ENCODE measurements around the gene FBXO17.

The FBXO17 gene

DNA sequence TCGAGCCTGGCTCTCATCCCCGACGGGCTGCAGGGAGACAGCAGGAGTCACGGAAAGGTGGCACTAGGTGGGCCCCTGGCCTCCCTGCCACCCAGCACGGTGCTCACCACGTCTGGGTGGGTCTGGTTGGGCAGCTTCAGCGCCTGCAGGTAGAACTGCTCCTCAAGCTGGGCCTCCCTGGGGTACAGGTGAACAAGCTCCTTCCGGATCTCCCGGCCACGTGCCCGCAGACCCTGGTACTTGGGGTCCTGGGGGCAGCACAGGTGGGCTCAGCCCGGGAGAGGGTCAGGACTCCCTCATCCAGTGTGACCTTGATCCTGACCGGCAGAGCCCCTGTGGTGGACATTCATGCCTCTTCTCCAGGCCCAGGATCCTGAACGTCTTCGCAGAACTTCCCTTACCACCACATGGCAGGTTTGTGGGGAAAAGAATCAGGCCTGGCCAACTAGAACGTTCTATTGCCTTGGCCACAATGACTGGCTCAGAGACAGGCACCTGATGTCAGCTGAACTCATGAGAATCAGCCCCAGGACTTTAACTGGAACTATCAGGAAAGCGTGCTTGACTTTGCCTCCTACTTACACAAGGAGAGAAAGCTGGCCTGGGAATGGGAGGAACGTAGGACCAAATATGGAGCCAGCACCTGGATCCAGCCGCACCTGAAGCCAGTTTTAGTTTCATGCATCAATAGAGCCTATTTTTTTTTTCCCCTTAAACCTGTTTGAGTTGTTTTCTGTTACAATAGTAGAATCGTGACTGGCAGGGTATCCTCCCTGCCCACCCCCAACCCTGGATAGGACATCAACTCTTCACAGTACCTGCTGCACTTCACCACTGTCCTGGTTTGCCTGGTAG, 53.9 kb downstream of the FBXO17 start:
- peaks cover 8% of the 10 kb centered on the region for H3K36me3 Mint-ChIP-seq (ENCODE audit: low read depth)
- no peak overlapping the region for H3K27ac Mint-ChIP-seq

GRCh38 chr19:38920602-38921419, 54.7 kb downstream of the FBXO17 start:
- H3K9me3 Mint-ChIP-seq: no peaks in the 10 kb centered on the region
- H3K27me3 Mint-ChIP-seq (ENCODE audit: low read depth): no peaks in the 10 kb centered on the region
- H3K36me3 Mint-ChIP-seq (ENCODE audit: low read depth): peaks cover 8% of the 10 kb centered on the region
- H3K4me1 Mint-ChIP-seq (ENCODE audit: low read depth): no peaks in the 10 kb centered on the region
- H3K4me3 Mint-ChIP-seq: no peak overlapping the region
- H3K27ac Mint-ChIP-seq: no peak overlapping the region
- no peak for DNase-seq (ENCODE audit: low spot score)

More for the DNA sequence above, 53.9 kb downstream of the FBXO17 start:
- Mint-ChIP-seq H3K4me1 (ENCODE audit: low read depth) (peaks cover 1% of the 10 kb centered on the region), H3K27me3 (ENCODE audit: low read depth) (no peaks in the 10 kb centered on the region), H3K9me3 (no peaks in the 10 kb centered on the region), H3K4me3 (no peak overlapping the region)
- no peak for DNase-seq (ENCODE audit: low spot score)

DNA sequence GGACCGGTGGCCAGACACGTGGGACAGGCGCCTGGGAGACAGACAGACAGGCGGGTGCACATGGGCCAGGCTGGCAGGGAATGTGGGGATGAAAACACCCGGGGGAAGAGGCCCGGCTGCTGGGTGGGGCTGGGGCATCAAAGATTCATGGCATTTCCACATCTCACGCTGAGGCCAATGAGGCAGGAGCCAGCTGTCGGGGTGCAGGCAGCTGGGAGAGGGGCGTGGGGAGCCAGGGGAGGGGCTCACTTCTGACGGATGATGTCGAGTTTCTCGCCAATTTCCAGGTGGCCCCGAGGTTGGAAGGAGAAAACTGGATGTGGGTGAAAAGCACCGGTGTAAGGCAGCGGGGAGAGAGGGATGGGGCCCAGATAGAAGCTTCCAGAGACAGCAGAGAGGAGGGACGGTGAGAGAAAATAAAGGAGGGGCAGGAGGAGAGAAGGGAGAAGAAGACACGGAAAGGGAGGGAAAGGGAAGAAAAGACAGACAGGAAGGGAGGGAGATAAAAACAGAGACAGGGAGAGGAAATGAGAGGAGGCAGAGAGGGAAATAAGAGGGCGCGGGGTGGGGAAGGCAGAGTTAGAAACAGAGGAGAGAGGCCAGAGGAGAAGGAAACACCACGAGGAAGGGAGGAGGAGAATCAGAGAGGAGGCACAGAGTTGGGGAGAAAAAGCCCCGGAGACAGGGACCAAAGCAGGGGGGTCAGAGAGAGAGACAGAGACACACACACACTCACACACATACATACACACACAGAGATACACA, 55.5 kb downstream of the FBXO17 start:
- Mint-ChIP-seq H3K27ac (no peak overlapping the region), H3K27me3 (ENCODE audit: low read depth) (no peaks in the 10 kb centered on the region)

DNA sequence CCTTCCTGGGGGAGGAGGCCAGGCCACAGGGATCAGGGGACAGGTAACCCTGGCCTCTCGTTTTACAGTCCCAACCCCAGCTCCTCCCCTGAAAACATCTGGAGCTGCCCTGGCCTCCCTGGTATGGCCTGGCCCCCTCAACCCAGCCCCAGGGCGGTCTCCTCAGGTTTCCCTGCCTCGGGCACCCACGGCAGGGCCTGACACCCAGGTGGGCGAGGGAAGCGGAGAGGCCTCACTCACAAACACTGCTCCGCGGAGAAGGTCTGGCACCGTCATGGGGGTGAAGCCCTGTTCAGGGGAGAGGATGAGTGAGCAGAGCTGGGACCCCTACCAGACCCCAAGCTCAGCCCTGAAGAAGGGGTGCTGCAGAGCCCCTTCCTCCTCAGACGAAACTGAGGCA, 57.0 kb downstream of the FBXO17 start:
- DNase-seq (ENCODE audit: low spot score): no peak
- Mint-ChIP-seq H3K27me3 (ENCODE audit: low read depth) (no peaks in the 10 kb centered on the region), H3K4me3 (no peak overlapping the region), H3K27ac (no peak overlapping the region), H3K4me1 (ENCODE audit: low read depth) (no peaks in the 10 kb centered on the region), H3K9me3 (no peaks in the 10 kb centered on the region), H3K36me3 (ENCODE audit: low read depth) (peaks cover 9% of the 10 kb centered on the region)

More for the DNA sequence above, 55.5 kb downstream of the FBXO17 start:
- Mint-ChIP-seq H3K9me3 (no peaks in the 10 kb centered on the region), H3K36me3 (ENCODE audit: low read depth) (peaks cover 8% of the 10 kb centered on the region), H3K4me1 (ENCODE audit: low read depth) (no peaks in the 10 kb centered on the region), H3K4me3 (no peak overlapping the region)
- DNase-seq (ENCODE audit: low spot score): no peak

GRCh38 chr19:38917921-38918491, 57.5 kb downstream of the FBXO17 start:
- Mint-ChIP-seq H3K27me3 (ENCODE audit: low read depth) (no peaks in the 10 kb centered on the region), H3K4me1 (ENCODE audit: low read depth) (no peaks in the 10 kb centered on the region), H3K9me3 (no peaks in the 10 kb centered on the region), H3K36me3 (ENCODE audit: low read depth) (peaks cover 9% of the 10 kb centered on the region), H3K4me3 (no peak overlapping the region), H3K27ac (no peak overlapping the region)
- no peak for DNase-seq (ENCODE audit: low spot score)

GRCh38 chr19:38917516-38917915, 58.0 kb downstream of the FBXO17 start:
- Mint-ChIP-seq H3K27me3 (ENCODE audit: low read depth) (no peaks in the 10 kb centered on the region), H3K4me3 (no peak overlapping the region), H3K4me1 (ENCODE audit: low read depth) (peaks cover 3% of the 10 kb centered on the region), H3K36me3 (ENCODE audit: low read depth) (peaks cover 9% of the 10 kb centered on the region), H3K27ac (no peak overlapping the region), H3K9me3 (no peaks in the 10 kb centered on the region)
- no peak for DNase-seq (ENCODE audit: low spot score)

DNA sequence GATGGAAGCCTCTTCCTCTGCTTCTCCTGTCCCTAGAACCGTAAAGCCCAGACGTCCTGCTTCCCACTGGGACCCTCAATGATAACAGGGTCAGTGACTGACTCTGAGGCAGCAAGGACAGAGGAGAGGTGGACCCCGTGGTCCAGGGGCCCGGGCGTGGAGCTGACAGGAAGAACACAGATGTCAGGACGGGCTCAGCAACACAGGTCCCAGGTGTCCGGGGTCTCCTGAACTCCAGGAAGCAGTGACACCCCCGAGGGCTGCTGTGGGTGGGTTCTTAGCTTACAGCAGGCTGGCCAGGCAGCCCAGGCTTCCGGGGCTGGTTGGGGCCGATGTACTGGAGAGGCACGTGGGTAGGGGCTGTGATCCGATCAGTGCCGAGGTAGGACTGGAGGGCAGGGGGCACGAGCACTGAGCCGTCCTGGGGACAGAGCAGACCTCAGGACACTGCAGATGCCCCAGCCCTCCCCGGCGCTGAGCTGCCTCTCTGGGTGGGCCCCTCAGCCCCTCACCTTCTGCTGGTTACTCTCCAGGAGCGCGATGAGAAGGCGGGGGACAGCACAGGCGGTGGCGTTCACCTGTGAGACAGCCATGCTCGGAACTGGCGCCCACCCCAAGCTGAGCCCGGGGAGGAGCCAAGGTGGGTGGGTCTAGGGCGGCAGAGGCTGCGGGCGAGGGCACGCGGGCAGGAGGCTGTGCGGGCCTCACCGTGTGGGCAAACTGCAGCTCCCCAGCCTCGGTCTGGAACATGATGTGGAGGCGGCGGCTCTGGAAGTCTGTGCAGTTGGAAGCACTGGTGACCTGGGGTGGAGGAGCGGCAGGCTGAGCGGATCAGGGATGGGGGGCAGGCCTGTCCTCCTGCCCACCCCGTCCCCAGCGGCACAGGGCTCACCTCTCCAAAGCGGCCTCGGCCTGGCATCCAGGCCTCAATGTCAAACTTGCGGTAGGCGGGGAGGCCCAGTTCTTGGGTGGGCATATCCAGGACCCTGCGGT, 59.9 kb downstream of the FBXO17 start:
- Mint-ChIP-seq H3K36me3 (ENCODE audit: low read depth) (peaks cover 6% of the 10 kb centered on the region), H3K27me3 (ENCODE audit: low read depth) (no peaks in the 10 kb centered on the region), H3K27ac (no peak overlapping the region), H3K4me1 (ENCODE audit: low read depth) (peaks cover 3% of the 10 kb centered on the region), H3K4me3 (no peak overlapping the region), H3K9me3 (no peaks in the 10 kb centered on the region)
- no peak for DNase-seq (ENCODE audit: low spot score)

DNA sequence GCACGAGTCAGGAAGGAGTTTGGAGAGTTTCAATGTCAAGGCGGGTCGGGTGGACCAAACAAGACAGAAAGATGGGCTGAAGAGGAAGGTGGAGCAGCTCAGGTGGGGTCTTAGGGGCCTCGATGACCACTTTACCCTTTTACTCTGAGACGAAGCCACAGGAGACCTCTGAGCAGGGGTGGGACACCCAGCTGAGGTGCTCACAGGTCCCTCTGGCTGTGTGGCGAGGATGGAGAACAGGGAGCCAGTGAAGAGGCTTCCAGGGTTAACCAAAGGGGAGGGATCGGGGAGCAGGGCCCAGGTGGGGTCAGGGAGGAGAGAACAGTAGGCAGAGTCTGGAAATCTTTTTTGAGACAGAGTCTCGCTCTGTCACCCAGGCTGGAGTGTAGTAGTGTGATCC, 61.6 kb downstream of the FBXO17 start:
- peaks cover 11% of the 10 kb centered on the region for H3K36me3 Mint-ChIP-seq (ENCODE audit: low read depth)
- H3K4me1 Mint-ChIP-seq (ENCODE audit: low read depth): peaks cover 3% of the 10 kb centered on the region
- no peaks in the 10 kb centered on the region for H3K27me3 Mint-ChIP-seq (ENCODE audit: low read depth)
- H3K4me3 Mint-ChIP-seq: no peak overlapping the region
- H3K27ac Mint-ChIP-seq: no peak overlapping the region
- no peaks in the 10 kb centered on the region for H3K9me3 Mint-ChIP-seq
- no peak for DNase-seq (ENCODE audit: low spot score)

GRCh38 chr19:38912600-38913514, 62.7 kb downstream of the FBXO17 start:
- H3K27me3 Mint-ChIP-seq (ENCODE audit: low read depth): no peaks in the 10 kb centered on the region
- no peak overlapping the region for H3K4me3 Mint-ChIP-seq
- DNase-seq (ENCODE audit: low spot score): no peak
- H3K27ac Mint-ChIP-seq: peak overlapping the region; percentile 41
- peaks cover 6% of the 10 kb centered on the region for H3K4me1 Mint-ChIP-seq (ENCODE audit: low read depth)
- no peaks in the 10 kb centered on the region for H3K9me3 Mint-ChIP-seq
- peaks cover 16% of the 10 kb centered on the region for H3K36me3 Mint-ChIP-seq (ENCODE audit: low read depth)

DNA sequence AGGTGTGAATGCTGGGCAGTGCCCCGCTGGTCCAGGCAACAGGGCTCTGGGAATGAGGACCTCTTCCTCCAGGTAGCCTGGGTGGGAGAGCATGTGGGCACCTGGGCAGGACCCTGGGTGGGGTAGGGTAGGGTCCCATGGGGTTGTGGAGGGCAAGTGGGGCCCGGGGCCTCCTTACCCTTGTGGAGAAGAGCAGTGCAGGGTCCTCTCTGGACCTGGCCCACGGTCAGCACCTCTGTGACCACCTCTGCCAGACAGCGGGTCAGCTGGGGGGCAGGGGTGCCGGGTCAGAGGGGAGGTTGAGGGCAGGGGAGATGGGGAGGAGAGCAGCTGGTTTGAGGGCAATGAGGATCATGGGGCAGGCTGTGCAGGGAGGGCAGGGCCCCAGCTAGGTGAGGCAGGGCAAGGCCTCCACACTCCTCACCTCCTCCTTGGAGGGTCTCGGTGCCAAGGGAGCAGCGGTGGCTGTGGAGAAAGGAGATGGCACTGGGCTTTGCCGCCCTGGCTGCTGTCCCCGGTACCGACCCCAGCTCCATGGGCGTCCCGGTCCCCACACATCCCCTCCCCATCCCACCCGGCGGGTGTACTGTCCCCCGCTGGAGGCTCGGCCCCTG, 64.0 kb downstream of the FBXO17 start:
- H3K4me3 Mint-ChIP-seq: no peak overlapping the region
- no peaks in the 10 kb centered on the region for H3K9me3 Mint-ChIP-seq
- peaks cover 6% of the 10 kb centered on the region for H3K4me1 Mint-ChIP-seq (ENCODE audit: low read depth)
- H3K36me3 Mint-ChIP-seq (ENCODE audit: low read depth): peaks cover 28% of the 10 kb centered on the region
- DNase-seq (ENCODE audit: low spot score): no peak
- H3K27ac Mint-ChIP-seq: no peak overlapping the region
- H3K27me3 Mint-ChIP-seq (ENCODE audit: low read depth): no peaks in the 10 kb centered on the region

DNA sequence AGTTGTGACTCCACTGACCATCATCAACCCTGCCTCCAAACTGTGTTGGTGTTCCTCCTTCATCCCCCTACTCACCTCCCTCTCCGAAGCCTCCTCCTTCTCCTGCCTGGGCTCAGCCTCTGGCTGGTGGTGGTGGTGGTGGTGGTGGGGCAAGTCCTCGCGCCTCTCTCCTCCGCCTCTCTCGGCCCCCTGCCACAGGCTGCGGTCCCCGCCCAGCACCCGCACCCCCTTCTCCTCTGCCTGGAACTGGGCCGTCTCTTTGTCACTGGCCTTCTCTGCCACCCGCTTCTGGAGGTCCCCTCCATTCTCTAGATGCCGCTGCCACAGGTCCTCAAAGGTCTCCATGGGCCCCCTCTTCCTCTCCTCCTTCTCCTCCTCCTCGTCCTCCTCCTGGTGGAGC, 65.1 kb downstream of the FBXO17 start:
- no peak for DNase-seq (ENCODE audit: low spot score)
- Mint-ChIP-seq H3K27ac (no peak overlapping the region), H3K4me3 (no peak overlapping the region), H3K27me3 (ENCODE audit: low read depth) (no peaks in the 10 kb centered on the region), H3K9me3 (no peaks in the 10 kb centered on the region), H3K36me3 (ENCODE audit: low read depth) (peaks cover 28% of the 10 kb centered on the region), H3K4me1 (ENCODE audit: low read depth) (peaks cover 6% of the 10 kb centered on the region)

DNA sequence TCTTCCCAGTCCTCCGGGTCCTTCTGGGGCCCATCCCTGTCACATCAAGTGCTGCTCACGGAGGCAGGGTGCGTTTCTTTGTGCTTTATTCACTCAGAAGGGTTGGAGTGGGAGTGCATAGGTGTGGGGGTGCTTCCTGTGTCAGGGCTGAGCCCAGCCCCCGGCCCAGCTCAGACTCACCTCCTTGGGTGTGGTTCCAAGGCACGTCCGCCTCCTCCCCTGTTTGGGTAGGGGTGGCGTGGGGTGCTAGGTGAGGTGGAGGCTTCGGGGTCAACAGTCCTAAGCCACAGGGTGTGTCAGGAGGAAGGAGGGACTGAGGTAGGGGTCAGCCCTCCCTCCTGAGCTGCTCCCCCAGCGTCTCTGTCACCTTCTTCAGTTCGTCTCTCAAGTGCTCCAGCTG, 66.6 kb downstream of the FBXO17 start:
- Mint-ChIP-seq H3K27ac (no peak overlapping the region), H3K4me1 (ENCODE audit: low read depth) (peaks cover 6% of the 10 kb centered on the region), H3K9me3 (no peaks in the 10 kb centered on the region), H3K27me3 (ENCODE audit: low read depth) (no peaks in the 10 kb centered on the region), H3K4me3 (no peak overlapping the region), H3K36me3 (ENCODE audit: low read depth) (peaks cover 38% of the 10 kb centered on the region)
- DNase-seq (ENCODE audit: low spot score): no peak
